Fibroblast of skin of right biceps (primary cell): ENCODE measurements around the gene ATP1B3.
"Not testable (repeated sequence)": the region's sequence is repeated elsewhere in the genome, so short reads cannot be mapped to it uniquely, and the experiment has no call there.

Experiments
- DNase-seq: peaks from one replicate; pipeline ENCODE4 v3.0.0-alpha.2; 2013

The ATP1B3 gene

DNA sequence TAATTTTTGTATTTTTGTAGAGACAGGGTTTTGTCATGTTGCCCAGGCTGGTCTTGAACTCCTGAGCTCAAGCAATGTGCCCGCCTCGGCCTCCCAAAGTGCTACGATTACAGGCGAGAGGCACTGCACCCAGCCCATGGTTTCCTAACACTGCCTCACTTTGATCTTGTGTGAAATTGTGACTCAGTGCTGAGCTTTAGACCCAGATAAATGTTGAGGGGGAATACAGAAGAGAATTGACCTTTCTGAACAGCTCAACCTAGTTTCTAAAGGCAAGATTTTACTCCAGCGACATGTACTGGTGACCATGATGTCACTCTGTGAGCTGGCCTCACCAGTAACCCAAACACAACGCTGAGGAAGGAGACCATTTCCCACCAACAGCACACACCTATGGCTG lies 73.5 kb downstream of the ATP1B3 start:
- DNase-seq = no peak

DNA sequence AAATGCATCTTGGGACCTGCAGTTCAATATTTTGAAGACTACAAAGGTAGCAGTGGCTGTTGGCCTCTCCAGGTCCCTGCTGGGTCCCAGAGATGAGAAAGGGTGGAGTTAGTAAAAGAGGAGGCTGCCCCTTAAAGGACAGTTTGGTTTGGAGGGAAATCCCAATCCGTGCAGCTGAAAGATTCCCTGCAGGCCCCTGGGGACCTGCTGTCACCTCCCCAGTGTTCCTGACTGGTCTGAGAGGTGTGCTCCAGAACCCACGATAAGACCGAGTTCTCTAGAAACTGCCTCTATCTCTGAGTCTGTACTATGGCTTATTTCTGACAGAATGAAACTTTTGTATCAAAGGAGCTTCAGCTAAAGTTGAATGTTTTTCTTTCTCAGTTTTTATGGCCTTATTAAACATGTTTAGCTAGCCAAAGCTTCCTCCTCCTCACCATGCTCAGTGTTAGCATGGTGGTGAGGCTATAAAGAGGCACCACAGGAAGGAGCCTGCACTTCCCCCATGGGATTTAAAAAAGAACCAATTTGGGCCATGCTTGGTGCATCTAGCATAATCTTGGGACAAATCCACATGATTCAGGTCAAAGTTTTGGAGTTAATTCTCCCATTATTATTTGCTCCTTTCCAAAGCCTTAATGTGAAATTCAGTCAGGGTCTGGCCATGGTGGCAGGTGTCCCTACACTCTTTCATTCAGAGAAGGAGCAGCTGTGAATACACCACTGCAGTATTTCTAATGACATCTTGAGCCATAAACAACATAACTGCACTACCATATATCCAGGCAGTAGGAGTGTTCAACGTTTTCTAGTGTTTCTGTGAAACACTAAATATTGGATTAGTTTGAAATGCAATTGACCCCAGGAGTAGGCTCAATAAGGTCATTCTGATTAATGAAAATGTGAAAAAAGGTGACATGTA lies 74.4 kb downstream of the ATP1B3 start:
- no peak for DNase-seq

DNA sequence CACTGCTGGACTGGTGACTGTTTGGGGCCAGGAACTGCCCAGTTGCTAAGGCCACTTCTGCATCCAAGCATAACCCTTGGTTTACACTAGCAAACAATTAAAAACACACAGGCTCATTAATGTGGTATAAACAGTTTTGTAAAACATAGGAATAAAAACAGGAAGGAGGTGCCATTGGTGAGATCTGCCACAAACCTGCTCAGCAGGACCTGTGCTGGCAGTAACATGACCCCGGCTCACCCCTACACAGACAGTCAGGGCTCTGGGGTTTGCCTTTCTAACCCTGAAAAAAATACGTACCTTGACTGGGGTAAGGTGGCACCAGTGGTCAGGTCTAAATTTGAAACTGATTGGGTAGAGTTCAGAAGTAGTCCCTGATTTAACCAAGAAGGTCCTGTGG lies 76.2 kb downstream of the ATP1B3 start:
- no peak for DNase-seq

DNA sequence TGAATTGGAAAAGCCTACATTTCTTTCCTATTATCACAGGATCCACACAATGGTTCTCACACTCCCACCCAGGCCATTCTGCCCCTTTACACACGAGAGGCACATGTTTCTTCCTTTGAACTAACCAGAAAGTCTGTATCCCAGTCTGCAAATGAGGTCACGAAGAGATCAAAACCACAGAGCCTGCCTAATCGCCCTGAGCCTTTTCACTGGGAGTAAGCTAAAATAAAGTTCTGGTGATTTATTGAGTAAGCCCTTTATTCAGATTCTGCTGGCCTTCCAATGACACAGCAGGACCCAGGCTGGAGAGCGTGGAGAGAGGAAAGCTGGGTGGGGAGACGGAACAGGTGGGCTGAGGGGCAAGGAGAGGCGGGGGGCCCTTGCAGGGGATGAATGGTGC lies 78.7 kb downstream of the ATP1B3 start:
- DNase-seq = peak; percentile 57

DNA sequence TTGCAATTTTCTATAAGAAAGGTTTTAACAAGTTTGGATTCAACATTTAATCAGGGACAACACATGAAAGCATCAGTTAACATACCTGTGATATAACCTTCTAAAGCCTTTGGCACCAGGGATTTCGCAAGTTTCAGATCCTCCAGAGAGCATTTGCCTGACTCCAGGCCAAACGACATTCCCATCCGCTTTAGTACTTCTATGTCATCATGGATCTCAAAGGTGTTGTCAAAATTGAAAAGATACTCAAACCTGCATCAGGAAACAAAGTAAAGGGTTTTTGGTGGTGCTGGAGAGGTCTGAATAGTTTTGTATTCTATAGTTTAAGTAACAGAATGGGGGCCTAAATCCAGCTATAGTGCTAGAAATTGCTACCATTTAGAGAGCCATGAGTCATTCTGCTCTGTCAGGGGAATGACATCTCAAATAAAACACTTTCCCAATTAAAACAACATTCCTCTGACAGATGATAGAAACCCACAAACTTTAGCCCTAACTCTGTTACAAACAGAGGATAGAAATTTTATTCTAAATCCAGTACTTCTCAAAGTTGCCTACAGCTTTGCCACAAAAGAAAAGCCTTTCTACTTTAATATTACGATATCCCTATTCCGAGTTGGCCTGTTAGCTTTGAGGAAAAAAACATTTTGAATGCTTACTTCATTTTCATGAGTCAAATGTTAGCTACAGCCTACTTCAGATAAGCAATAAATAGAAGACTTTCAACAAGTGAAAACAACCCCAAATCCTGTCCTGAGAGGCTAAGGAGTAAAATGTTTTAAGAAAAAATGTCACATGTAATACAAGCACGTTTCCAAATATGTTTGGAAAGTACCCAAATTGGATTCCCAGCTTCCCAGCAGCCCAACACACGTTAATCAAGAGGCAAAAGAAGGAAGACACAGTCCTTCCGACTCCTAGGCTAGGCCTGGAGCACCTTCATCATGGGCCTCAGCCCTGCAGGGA lies 83.4 kb downstream of the ATP1B3 start:
- peak; percentile 90 for DNase-seq

GRCh38 chr3:141960731-141961130 lies 84.3 kb downstream of the ATP1B3 start:
- DNase-seq = peak; percentile 91

DNA sequence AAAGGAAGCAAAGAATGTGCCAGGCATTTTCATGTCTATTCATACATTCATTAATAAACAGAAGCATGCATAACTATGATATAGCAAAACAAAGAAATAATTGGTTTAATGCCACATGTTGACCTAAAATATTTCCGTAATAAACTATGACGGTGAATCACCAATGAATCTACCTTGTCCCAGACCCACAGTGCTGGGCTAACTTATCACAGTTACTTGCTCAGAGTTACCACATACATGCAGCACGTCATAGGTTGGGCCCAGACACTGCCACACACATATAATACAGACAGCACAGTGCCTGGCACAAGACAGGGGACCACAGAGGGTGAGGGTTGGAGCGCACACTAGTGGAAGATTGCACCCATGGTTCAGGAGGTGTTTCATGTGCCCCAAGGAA lies 86.9 kb downstream of the ATP1B3 start:
- DNase-seq = peak; percentile 10

DNA sequence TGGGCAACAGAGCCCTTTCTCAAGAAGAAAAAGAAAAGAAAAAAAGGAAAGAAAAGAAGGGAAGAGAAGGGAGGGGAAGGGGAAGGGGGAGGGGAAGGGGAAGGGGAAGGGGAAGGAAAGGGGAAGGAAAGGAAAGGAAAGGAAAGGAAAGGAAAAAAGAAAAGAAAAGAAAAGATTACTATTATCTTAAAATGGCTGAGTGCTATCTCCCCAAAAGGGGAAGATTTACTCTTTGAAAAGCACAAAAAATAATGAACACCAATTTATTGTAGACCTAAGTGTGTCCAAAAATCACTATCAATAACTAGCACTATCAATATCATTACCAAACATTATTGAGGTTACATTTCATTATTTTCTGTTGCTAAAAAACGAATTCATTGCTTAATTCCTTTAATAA lies 89.0 kb downstream of the ATP1B3 start:
- no peak for DNase-seq

DNA sequence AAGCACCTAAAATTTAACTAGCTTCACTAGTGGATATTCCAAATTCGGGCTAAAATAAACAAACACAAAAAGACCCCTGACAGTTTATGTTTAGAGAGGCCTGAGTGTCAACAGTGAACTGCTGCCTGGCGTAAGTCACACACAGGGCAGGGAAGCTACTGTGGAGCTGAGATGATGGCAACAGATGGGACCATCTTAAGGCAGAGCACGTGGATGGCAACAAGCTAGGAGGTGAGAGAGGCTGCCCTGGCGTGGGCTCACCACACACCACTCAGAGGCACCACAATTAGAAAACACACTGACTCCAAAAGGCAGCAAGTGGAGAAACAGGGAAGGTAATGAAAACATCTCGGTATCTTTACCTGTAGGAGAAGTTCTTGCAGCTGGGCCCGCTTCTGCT lies 93.3 kb downstream of the ATP1B3 start:
- no peak for DNase-seq

DNA sequence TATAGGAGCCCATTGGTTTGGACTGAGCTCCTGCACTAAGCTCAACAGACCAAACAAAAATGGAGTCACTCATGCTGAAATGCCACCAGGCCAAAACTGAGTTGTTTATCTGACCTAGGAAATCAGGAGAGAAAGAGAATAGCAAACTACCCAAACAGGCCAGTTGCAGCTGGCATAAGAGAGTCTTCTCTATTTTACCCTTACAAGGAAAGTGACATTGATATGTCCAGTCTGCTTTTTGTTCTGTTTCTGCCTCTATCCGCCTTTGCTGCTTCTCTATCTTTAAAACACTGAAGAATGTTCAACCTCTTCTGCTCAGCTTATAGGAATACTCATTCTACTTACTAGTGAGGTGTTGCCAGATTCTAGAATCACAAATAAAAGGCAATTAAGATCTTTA lies 95.1 kb downstream of the ATP1B3 start:
- no peak for DNase-seq

DNA sequence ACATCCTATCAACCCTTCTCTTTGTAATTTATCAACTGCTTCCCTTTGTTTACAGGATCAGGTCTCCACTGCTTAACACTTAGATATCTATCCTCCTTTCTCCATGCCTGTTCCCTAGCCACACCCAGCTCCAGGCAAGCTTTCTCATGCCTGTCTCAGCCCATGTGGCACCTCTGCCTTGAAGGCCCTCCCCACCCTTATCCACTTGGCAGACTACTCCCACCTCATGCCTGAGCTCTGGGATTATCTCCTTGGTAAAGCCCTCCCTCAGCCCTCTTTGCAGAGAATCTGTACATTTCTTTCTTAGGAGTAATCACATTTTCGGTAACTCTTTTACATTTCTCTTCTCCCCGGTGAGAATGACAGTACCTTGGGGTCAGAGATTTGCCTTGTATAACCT lies 96.0 kb downstream of the ATP1B3 start:
- DNase-seq = peak; percentile 38

GRCh38 chr3:141974777-141975176 lies 98.3 kb downstream of the ATP1B3 start:
- not testable (repeated sequence) for DNase-seq
